ENCODE measurements around the gene EIF4A3.
"Not testable (repeated sequence)": the region's sequence is repeated elsewhere in the genome, so short reads cannot be mapped to it uniquely, and the experiment has no call there.

The EIF4A3 gene

DNA sequence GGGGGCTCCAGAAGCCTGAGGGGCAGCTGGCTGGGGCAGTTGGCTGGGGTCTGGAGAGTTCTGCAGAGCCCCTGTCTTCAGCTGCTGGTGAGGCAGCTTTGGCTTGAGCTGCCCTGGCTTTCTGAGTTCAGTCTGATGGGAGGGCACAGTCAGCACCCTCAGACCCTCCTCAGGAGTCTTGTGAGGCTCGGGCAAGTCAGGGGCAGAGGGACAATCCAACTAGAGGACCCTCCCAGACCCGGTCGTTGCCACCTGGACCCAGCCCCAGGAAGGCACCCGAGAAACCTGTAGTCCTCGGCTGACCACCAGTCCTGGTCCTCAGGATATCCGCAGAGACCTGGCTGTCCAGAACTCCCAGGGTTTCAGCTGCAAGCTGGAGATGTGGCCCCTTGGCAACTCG is 24.8 kb upstream of the EIF4A3 start:
- no peak for DNase-seq

DNA sequence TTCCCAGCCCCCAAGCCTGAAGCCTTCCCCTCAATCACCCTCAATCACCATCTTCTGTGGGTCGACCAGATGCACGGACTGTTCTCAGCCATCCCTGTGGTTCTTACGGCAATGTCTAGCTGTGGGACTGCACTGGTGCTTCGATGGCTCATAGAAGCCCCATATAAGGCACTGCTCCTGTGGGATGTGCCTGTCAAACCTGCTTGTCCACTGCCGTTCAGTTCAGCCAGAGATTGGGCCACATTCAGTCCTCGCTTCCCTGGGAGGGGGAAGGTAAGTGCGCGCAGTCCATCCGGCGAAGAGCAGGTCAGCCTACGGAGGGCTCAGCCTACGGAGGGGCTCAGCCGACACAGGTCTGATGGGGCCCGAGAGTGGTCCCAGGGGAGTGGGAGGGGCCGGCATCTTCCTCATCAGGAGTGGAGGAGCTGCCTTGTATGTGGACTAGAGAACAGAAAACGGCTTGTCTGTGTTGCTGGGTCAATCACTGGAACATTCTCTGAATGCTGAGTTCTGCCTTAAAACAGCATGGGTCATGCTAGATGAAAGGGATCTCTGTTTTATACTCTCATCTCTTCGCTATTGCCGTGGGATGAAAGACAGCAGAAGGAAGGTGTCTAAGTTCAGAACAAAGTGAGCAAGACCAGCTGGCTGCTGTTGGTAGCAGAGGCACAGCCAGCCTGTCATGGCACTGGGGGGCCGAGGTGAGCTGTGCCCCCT is 23.0 kb upstream of the EIF4A3 start, which contains the start of gene CARD14:
Gene CARD14, plus strand, starts transcription at position 247 of the 717 bp plus-strand sequence. CDS start 11,409 bp downstream, outside the sequence.
- DNase-seq = no peak

DNA sequence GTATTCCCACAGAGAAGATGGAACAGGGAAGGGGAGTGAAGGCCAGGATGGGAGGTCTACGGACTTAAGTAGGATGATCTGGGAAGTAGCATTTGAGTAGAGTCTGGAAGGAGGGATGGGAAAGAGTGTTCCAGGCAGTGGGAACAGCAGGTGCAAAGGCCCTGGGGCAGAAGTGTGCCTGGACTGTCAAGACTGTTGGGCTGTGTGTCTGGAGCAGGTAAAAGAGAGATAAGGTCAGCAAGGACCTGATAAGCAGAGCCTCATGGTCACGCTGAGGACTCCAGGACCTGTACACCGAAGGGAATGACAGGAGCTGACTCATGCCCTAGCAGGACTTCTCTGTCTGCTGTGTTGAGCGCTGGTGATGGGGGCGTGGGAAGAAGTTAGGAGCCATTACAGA is 22.2 kb upstream of the EIF4A3 start:
- DNase-seq = no peak

DNA sequence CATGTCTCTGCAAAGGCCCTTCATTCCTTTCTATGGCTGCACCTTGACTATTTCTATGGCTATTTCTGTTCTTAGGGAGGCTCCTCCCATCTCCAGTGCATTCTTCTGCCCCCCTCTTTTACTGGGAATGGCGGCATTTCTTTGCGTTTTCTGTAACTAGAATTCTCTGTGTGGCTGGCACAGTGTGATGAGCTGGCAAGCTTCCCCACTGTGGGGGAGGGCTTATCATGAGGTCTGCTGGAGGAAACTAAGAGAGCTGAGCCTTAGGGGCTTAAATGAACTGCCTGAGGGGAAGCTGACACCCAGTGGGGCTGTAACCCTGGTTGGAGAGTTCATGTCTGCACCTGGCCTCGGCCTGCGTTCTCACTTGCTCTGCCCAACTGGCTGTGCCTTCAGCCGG is 21.4 kb upstream of the EIF4A3 start:
- no peak for DNase-seq

DNA sequence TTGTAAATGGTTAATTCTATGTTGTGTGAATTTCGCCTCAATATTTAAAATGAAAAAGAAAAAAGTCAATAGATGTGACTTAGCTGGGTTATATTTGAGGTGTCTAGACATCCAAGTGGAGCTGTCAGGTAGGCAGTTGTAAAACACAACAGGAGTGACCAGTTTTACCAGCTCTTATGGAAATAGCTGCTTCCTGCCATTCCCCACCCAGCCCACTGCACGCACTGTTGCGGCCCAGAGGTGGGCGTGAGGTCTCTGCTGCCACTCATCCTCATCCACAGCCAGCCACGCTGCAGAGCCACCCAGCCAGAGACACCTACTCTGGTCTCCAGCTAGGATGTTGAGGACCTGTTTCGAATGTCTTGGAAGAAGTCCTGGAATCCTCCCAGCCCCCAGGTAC is 19.5 kb upstream of the EIF4A3 start:
- no peak for DNase-seq

DNA sequence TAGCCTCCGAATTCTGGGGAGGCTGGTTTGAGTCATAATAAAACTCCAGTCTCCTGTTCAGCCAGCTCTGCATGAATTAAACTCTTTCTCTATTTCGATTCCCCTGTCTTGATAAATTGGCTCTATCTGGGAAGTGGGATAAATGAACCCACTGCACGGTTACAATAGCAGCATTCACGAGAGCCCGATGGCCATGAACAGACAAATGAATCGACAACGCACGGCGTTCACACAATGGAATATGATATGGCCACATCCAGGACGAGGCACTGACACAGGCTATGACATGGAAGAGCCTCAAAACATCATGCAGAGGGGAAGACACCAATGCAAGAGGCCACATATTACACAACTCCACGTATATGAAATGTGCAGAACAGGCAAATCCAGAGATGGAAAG is 17.3 kb upstream of the EIF4A3 start:
- no peak for DNase-seq

DNA sequence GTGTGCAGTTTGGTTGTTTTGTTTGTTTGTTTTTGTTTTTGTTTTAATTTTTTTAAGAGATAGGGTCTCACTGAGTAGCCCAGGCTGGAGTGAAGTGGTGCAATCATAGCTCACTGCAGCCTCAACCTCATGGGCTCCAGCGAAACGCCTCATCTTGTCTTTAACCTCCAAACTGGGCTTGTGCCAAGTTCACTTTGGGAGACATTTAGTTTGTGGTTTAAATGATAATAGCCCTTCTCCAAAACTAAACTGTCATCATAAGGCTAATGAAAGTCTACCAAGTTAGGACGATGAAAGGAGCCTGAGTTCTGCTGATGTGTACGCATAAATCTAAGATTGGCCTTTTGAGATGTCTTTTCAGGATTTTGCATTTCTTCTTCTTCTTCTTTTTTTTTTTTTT is 16.4 kb upstream of the EIF4A3 start:
- no peak for DNase-seq

DNA sequence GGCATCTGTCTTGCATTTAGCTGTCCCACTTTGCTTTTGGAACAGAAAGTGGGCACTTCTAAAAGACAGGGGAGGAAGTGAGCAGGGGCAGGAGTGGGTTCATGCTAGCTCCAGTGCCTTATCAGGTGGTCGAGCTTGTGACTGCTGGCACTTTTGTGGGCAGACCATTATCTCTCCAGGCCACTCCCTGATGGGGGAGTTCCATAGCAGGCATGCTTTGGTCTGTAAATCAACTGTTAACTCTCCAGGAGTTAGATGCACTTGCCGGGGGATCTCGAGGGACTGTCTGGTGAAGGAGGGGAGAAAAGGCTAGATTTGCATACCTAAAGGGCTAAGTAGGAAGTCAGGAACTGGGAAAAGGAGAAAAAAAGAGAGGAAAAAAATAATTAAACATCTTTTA is 13.6 kb upstream of the EIF4A3 start:
- DNase-seq = no peak

DNA sequence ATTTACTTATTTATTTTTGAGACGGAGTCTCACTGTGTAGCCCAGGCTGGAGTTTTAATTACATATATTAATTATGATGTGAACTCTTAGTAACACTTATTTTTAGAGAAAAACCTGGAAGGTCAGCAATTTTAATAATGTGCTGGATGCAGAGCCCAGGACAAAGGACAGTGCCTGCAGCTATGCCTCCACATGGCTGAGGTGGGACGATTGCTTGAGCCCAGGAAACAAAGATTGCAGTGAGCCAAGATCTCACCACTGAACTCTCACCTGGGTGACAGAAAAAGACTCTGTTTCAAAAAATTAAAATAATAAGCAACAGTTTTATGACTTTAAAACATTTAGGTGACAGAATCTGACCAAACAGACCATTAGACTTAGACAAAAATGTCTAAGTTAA is 11.9 kb upstream of the EIF4A3 start:
- no peak for DNase-seq

DNA sequence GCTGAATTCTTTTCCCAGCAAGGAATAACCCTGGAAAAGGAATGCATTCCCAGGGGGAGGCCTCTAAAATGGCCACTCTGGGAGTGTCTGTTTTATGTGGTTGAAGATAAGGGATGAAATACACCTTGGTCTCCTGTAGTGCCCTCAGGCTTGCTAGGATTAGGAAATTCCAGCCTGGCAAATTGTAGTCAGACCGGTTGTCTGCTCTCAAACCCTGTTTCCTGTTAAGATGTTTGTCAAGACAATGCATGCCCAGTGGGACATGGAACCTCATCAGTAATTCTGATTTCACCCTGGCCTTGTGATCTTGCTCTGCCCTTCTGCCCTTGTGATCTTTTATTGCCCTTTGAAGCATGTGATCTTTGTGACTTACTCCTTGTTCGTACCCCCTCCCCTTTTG is 8.7 kb upstream of the EIF4A3 start:
- DNase-seq = not testable (repeated sequence)

DNA sequence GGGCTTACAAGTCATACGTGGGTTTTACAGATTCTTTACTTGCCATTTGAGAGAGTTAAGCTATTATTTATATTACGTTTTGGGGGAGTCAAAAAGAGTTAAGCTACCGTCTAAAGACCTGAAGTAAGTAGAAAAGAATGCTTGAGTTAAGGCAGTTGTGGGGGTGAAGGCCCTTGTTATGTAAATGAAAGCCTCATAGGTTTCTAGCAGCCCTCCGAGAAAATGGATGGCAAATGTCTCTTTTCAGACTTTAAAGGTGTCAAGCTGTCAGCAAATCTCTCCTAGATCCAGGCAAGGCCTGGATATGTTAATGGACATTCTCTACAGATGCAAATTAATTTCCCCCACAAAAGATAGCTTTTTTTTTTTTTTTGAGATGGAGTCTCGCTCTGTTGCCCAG is 7.2 kb upstream of the EIF4A3 start:
- DNase-seq = no peak

DNA sequence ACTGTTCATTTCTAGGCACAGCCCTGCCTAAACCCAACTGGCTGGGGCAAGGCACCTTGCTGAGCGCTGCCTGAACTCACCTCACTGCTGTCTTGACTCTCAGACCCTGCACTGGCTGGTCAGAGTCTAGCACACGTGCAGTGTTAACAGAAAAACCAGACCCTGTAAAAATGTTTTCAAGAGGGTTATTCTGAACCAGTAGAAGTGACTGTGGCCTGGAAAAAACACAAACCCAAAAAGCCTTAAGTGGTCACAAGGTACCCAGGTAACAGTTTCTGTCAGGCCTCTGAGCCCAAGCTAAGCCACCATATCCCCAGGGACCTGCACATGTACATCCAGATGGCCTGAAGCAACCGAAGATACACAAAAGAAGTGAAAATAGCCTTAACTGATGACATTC is 6.1 kb upstream of the EIF4A3 start:
- DNase-seq = no peak

DNA sequence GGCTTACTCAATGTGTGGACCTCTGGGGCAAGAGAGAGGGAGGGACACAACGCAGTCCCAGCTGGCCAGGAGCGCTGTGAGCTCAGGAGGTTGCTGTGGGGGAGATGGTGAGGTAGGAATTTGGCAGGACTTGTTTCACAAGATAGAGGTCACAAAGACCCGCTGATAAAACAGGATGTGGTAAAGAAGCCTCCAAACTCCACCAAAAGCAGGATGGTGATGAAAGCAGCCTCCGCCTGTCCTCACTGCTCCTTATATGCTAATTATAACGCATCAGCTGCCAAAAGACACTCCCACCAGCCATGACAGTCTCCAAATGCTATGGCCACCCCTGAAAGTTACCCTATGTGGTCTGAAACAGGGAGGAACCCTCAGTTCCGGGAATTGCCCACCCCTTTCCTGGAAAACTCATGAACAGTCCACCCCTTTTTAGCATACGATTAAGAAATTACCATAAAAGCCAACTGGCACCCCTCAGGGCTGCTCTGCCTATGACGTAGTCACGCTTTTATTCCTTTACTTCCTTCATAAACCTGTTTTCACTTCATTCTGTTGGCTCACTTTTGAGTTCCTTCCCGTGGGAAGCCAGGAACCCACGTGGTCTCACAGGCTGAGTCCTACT is 5.3 kb upstream of the EIF4A3 start:
- no peak for DNase-seq

DNA sequence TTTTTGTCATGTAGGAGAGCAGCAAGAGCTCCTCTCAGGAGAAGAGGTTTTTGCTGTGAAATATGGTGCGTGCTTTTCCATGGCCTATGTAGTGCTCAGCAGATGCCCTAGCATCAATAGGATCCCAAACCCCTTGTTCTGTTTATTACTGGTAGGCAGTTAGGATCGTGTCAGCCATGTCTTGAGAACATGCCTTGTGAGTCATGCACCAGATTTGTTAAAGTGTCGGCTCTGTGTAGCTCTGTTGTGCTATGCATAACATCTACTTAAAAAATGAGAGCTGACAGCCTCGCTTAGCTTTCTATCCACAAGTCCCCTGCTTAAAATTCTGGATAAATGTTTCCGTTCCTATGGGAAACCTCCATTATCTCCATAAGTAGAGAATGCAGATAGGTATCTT is 4.4 kb upstream of the EIF4A3 start:
- peak; percentile 65 for DNase-seq

DNA sequence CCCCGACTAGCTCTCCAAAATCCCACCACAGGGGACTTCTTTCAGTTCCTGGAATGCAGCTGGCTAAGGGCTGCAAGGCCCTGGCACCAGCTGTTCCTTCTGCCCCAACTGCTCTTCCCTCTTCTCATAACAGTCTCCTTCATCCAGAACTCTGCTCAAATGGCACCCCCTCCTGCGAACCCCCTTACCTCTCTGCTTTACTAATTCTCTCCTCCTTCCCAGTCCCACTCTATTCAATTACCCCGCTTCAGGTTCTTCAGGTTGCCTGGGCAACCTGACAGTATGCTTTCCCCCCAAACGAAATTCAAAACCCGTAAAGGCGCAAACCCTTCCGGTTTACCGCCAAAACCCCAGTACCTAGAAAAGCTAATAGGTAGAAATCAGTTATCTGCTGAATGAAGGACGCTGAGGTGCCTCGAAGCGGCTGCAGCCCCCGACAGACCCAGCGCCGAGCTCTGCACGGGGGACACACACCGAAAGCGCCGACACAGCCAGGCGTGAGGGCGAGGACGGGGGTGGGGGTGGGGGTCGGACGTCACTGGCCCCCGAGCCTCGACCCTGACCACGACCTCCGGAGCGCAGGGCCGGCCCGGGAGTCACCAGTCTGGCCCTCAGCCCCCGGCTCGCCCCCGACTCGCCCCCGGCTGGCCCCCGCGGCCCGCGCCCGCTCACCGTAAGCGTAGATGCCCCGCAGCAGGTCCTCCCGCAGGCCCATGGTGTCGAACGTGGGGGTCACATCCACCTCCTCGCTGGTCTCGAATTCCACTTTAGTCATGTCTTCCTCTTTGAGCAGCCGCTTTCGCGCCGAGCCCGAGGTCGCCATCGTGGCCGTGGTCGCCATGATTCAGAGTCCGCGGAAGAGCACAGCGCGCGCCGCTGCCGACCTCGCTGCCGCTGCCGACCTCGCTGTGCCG is 550 bp downstream of the EIF4A3 start:
- DNase-seq = peak; percentile 33

DNA sequence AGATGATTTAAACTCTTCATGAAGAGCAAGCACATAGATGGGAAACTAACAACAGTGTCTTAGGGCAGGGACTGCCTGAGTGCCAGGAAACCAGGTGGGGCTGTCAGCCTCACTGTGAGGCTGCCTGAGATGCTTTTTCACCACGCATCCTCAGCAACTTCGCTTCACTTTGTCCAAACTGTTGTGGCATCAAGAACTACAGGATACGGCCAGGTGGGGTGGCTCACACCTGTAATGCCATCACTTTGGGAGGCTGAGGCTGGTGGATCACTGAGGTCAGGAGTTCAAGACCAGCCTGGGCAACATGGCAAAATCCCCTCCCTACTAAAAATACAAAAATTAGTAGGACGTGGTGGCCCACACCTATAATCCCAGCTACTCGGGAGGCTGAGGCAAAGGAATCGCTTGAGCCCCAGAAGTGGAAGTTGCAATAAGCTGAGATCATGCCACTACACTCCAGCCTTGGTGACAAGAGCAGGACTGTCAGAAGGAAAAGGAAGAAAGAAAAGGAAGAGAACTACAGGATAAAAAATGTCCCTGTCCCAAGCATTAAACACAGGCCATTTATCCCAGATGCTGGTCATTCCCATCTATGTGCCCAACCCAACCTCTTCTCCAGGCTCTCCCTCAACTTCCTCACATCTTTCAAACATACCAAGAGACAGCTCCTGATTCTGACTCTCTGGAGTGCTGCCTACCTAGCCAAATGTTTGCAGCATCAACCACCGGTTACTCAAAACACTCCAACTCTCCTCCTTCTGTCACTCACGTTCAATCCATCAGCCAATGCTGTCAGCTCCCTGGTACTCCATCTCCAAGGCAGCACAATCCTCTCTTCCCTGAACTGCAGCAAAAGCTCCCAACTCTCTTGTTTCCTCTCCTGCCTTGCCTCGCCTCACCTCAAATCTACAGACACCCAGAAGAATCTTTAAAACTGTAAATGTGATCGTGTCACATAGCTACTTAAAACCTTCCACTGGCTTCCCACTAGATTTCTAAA is 1.6 kb downstream of the EIF4A3 start:
- DNase-seq = no peak

DNA sequence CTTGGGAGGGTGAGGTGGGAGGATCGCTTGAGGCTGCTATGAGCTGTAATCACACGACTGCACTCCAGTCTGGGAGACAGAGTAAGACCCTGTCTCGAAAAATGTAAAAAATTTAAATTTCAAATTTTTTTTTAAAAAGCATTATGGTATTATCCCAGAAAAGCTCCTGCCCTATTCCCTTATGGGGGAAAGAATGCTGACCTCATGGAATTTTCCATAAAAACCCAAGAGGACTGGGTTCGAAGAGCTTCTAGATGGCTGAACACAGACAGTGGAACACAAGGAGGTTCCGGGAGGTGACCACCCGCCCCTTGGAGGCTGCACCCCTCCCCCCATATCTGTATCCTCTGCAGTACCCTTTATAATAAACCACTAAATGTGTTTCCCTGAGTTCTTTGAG is 4.0 kb downstream of the EIF4A3 start:
- no peak for DNase-seq

DNA sequence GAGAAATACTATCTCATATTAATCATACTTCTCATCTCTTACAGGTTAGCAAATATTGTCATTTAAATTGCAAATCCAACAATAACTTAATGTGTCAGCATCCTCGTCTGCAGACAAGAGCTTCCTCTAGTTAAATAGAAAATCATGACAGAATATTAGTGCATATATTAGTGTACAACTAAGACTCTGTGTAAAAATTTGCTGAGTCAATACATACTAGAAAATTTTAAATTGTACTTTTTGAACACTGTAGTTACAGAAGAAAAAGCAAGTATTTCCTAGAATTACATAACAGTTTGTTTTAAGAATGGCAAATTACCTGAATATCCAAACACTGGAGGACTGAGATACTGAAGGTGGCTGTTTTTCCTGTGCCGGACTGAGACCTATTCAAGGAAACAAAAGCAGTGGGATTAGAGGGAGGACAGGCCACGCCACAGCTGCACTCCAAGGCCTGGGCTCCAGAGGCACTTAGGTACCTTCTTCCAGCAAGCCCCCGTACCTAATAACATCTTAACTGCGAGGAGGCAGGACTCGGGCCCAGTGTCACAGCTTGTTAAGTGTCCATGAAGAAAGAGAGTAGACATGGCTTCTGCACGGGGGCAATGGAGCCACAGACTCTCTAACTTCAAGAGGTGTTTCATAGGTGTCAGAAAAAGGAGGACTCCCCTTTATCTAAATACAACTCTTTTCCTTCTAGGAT is 5.3 kb downstream of the EIF4A3 start:
- no peak for DNase-seq

DNA sequence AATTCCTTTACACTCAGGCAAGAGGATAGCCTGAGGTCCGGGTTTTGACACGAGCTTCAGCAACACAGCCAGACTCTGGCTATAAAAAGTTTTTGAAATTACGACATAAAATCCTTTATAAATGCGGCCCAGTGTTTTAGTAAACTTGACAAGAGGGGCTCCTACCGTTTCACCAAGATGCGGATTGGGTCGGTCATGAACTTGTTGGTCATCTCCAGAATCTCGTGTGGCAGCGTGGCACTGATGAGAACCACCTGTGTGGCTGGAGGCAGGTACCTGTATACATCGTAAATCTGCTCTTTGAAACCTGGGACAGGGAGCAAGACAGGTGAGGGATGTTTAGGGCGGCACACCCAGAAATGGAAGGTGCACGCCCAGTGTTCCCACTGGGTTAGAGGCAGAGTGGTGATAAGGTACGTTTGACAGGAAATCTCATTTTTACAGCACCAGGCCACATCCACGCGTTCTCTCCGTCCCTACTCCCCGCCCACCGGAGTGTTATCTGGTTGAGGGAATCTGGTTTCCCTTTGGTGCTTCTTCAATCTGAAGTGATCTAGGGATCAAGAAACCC is 8.0 kb downstream of the EIF4A3 start:
- DNase-seq = no peak

DNA sequence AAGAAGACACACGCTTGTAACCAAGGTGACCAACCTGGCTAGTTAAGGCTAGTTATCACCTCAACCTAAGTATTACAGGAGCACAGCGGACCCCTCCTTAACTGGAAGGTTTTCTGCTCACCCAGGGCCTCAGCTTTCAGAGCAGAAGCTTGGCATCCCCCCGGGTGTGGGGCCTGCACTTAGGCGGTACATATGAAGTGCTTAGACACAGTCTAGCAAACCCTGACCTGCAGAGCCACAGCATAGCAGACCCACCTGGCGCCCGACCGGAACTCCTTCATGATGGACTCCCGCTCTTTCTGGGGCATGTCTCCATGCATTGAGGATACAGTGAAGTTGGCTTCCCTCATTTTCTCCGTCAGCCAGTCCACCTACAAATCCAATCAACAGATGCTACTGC is 9.8 kb downstream of the EIF4A3 start:
- no peak for DNase-seq

DNA sequence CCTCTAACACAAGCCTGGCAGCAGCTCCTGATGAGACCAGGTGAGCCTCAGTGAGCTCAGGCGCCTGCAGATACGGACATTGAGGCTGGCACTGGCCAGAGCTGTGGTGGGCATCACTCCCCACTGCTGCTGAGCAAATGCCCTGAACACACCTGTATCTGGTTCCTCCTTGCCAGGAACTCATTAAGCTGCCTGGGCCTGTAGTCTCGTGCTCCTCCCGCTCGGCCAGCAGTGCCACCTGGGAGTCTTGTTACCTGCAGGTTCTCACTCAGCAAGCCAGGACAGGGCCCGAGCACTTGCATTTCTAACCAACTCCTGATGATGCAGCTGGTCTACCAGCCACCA is 13.3 kb downstream of the EIF4A3 start:
- no peak for DNase-seq
